ENCODE data around the gene WRAP73.

GRCh38 chr1:3594706-3595377 lies 55.1 kb downstream of the WRAP73 start:
- TF ChIP-seq CTCF (IDR thresholded peaks at IDR 0.05; ENCODE audit: insufficient read depth, low read depth, low read length) (no peak), EZH2 (IDR thresholded peaks at IDR 0.05; ENCODE audit: insufficient read depth, low read length) (no peak)
